Measurements from ENCODE around the gene FIBIN.
A peak's percentile ranks its signal among the peaks of the same experiment; 100 is the strongest.

Gene FIBIN

GRCh38 chr11:27025312-27025955, 31.5 kb downstream of the FIBIN start:
- no peak for DNase-seq

- no peak for DNase-seq
These were observed 32.2 kb downstream of the FIBIN start for GRCh38 chr11:27025957-27026733.

GRCh38 chr11:27028561-27028965, 34.7 kb downstream of the FIBIN start:
- no peak for DNase-seq

- DNase-seq: no peak
These were observed 36.1 kb downstream of the FIBIN start for GRCh38 chr11:27029966-27030365.

- DNase-seq: no peak
These were observed 37.8 kb downstream of the FIBIN start for GRCh38 chr11:27031754-27032153.

GRCh38 chr11:27039873-27040272, 46.0 kb downstream of the FIBIN start:
- no peak for DNase-seq

- DNase-seq: no peak
These were observed 46.6 kb downstream of the FIBIN start, which contains the start of gene BBOX1 for GRCh38 chr11:27040302-27041115. Gene BBOX1 (plus strand): TSS chr11:27040815. CDS start chr11:27055431, 14,616 bp downstream.

- peak; percentile 45 for DNase-seq
These were observed 47.4 kb downstream of the FIBIN start for GRCh38 chr11:27041141-27041899.
